Liver (tissue), 9 donors: Measurements from ENCODE around the gene KCNQ5. TPM values are rescaled to one million over a fixed set of nuclear protein-coding genes. Genes with fewer than 3 reads are reported as not detected.

Source experiments
- DNase-seq: peaks from one replicate; pipeline ENCODE4 v3.0.0-alpha.2; 2017; ENCODE audit warnings: low spot score
- H3K27ac ChIP-seq, 2 donors: one replicate each; pipeline ENCODE4 v1.7.0; 2013; ENCODE audit warnings: inconsistent platforms in 2 of 2, low read length in 2 of 2, control low read depth in 1 of 2, low read depth in 1 of 2, mild to moderate bottlenecking in 1 of 2
- H3K27me3 ChIP-seq, 4 donors: one replicate each; pipeline versions ENCODE4 v1.6.1 to v1.7.0; 2013; ENCODE audit warnings: low read length in 3 of 4, inconsistent platforms in 1 of 4, mild to moderate bottlenecking in 1 of 4, moderate library complexity in 1 of 4; ENCODE audit not compliant: control insufficient read depth in 4 of 4, insufficient read depth in 4 of 4
- H3K36me3 ChIP-seq, 4 donors: one replicate each; pipeline versions ENCODE4 v1.6.1 to v1.7.0; 2013; ENCODE audit warnings: low read length in 3 of 4, mild to moderate bottlenecking in 3 of 4, low read depth in 1 of 4, moderate library complexity in 1 of 4; ENCODE audit not compliant: control insufficient read depth in 4 of 4, insufficient read depth in 3 of 4
- H3K4me1 ChIP-seq, 4 donors: one replicate each; pipeline versions ENCODE4 v1.6.1 to v1.7.0; 2013; ENCODE audit warnings: low read length in 3 of 4, mild to moderate bottlenecking in 3 of 4, moderate library complexity in 1 of 4; ENCODE audit not compliant: control insufficient read depth in 4 of 4, insufficient read depth in 4 of 4
- H3K4me3 ChIP-seq, 3 donors: one replicate each; pipeline versions ENCODE4 v1.6.1 to v1.7.0; 2013; ENCODE audit warnings: low read length in 3 of 3, control low read depth in 1 of 3, low read depth in 1 of 3, mild to moderate bottlenecking in 1 of 3
- H3K9ac ChIP-seq, 2 donors: one replicate each; pipeline ENCODE4 v1.7.0; 2013; ENCODE audit warnings: low read length in 2 of 2, mild to moderate bottlenecking in 2 of 2, moderate library complexity in 2 of 2, control low read depth in 1 of 2, low read depth in 1 of 2
- H3K9me3 ChIP-seq, 4 donors: one replicate each; pipeline versions ENCODE4 v1.6.1 to v1.7.0; 2013; ENCODE audit warnings: low read length in 3 of 4; ENCODE audit not compliant: control insufficient read depth in 4 of 4
- FOXA1 ChIP-seq: IDR thresholded peaks from 2 replicates; pipeline ENCODE4 v1.6.1; 2016; ENCODE audit warnings: antibody characterized with exemption
- GABPA ChIP-seq, 2 donors: IDR thresholded peaks in 1 of 2; conservative IDR thresholded peaks in 1 of 2; 2 replicates each; pipeline ENCODE4 v1.6.1; 2016; ENCODE audit warnings: antibody characterized with exemption in 2 of 2, mild to moderate bottlenecking in 1 of 2, moderate library complexity in 1 of 2
- HNF4A ChIP-seq, 2 donors: conservative IDR thresholded peaks; 2 replicates each; pipeline ENCODE4 v1.6.1; 2016; ENCODE audit warnings: antibody characterized with exemption in 2 of 2, mild to moderate bottlenecking in 2 of 2
- HNF4G ChIP-seq: IDR thresholded peaks from 2 replicates; pipeline ENCODE4 v1.6.1; 2016; ENCODE audit warnings: antibody characterized with exemption
- JUND ChIP-seq, 2 donors: IDR thresholded peaks; 2 replicates each; pipeline ENCODE4 v1.6.1; 2016; ENCODE audit warnings: antibody characterized with exemption in 2 of 2
- RAD21 ChIP-seq, 2 donors: IDR thresholded peaks; 2 replicates each; pipeline ENCODE4 v1.6.1; 2016; ENCODE audit warnings: antibody characterized with exemption in 2 of 2, mild to moderate bottlenecking in 2 of 2
- SP1 ChIP-seq: IDR thresholded peaks from 2 replicates; pipeline ENCODE4 v1.6.1; 2018; ENCODE audit warnings: antibody characterized with exemption, mild to moderate bottlenecking
- TAF1 ChIP-seq: conservative IDR thresholded peaks from 2 replicates; pipeline ENCODE4 v1.6.1; 2016; ENCODE audit warnings: antibody characterized with exemption, mild to moderate bottlenecking
- YY1 ChIP-seq: IDR thresholded peaks from 2 replicates; pipeline ENCODE4 v1.6.1; 2016; ENCODE audit warnings: antibody characterized with exemption, mild to moderate bottlenecking
- WGBS: extraction: QIAGEN DNeasy Blood & Tissue Kit; methylation state at CpG from one replicate; pipeline ENCODE4 v1.1.7; 2013; 5-methylcytosine and 5-hydroxymethylcytosine counted together
- polyA plus RNA-seq, 2 donors: library from polyadenylated mRNA; stranded (reverse) in 1 of 2; unstranded in 1 of 2; fragments of 200-250 nt in 1 of 2; fragments of >200 nt in 1 of 2; fragmentation: Nextera tagmentation in 1 of 2; extraction: Ambion mirVana in 1 of 2; gene quantifications; one replicate each; pipeline versions ENCODE4 v1.2.1 to v1.2.3, GENCODE V29; 2013 to 2015
- total RNA-seq, 2 donors: library from RNA; depleted of rRNA; stranded (reverse); fragments of >200 nt; gene quantifications; one replicate each; pipeline ENCODE4 v1.2.3, GENCODE V29; 2014
- TF ChIP-seq, protein P1 (sequence below): IDR thresholded peaks from 2 replicates; pipeline ENCODE4 v1.6.1; 2016; ENCODE audit warnings: antibody characterized with exemption, mild to moderate bottlenecking
- TF ChIP-seq, protein P2 (sequence below): IDR thresholded peaks from 2 replicates; pipeline ENCODE4 v1.6.1; 2016; ENCODE audit warnings: antibody characterized with exemption
- TF ChIP-seq, protein P3 (sequence below): IDR thresholded peaks from 2 replicates; pipeline ENCODE4 v1.6.1; 2016; ENCODE audit warnings: antibody characterized with exemption
- TF ChIP-seq, protein P4 (sequence below): fragments of 150-350 bp; IDR thresholded peaks from 2 replicates; pipeline ENCODE4 v1.5.1; 2017; ENCODE audit warnings: improper control_type of control experiment, low read depth, low read length; ENCODE audit not compliant: missing input control
- donor health status: healthy.
- donor health status: healthy.
- donor health status: healthy.
- donor health status: healthy.
- donor health status: healthy.

The KCNQ5 gene
- total and polyA plus RNA-seq, 4 donors: 0.02 to 1.1 (median 0.15) TPM

DNA sequence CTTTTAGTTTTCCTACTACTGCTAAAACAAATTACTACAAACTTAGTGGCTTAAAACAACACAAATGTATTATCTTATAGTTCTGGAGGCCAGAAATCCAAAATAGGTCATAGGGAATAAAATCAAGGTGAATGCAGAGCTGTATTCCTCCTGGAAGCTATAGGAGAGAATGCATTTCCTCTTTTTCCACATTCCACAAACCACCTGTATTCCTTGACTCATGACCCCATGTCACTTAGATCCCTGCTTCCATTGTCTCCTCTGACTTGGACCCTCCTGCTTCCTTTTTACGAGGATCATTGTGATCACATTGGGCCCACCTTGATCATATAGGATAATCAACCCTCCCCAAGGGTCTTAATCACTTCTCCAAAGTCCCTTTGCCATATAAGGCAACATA, 200.8 kb downstream of the KCNQ5 start:
- Histone ChIP-seq H3K9ac (no peak overlapping the region), H3K36me3 (no peaks in the 10 kb centered on the region), H3K4me3 (no peak overlapping the region), H3K4me1 (no peaks in the 10 kb centered on the region), H3K9me3 (no peaks in the 10 kb centered on the region), H3K27ac (no peak overlapping the region), H3K27me3 (no peaks in the 10 kb centered on the region)
- DNase-seq: no peak
- 66% methylated on average over 1 of the region's 1 CpG for WGBS
- no peak for TF ChIP-seq SP1
- no peak for TF ChIP-seq TAF1
- no peak for TF ChIP-seq JUND (IDR thresholded peaks at IDR 0.05)
- no peak for TF ChIP-seq HNF4A (conservative IDR thresholded peaks at IDR 0.05)
- no peak for TF ChIP-seq HNF4G
- no peak for TF ChIP-seq RAD21 (IDR thresholded peaks at IDR 0.05)
- TF ChIP-seq, protein P1, sequence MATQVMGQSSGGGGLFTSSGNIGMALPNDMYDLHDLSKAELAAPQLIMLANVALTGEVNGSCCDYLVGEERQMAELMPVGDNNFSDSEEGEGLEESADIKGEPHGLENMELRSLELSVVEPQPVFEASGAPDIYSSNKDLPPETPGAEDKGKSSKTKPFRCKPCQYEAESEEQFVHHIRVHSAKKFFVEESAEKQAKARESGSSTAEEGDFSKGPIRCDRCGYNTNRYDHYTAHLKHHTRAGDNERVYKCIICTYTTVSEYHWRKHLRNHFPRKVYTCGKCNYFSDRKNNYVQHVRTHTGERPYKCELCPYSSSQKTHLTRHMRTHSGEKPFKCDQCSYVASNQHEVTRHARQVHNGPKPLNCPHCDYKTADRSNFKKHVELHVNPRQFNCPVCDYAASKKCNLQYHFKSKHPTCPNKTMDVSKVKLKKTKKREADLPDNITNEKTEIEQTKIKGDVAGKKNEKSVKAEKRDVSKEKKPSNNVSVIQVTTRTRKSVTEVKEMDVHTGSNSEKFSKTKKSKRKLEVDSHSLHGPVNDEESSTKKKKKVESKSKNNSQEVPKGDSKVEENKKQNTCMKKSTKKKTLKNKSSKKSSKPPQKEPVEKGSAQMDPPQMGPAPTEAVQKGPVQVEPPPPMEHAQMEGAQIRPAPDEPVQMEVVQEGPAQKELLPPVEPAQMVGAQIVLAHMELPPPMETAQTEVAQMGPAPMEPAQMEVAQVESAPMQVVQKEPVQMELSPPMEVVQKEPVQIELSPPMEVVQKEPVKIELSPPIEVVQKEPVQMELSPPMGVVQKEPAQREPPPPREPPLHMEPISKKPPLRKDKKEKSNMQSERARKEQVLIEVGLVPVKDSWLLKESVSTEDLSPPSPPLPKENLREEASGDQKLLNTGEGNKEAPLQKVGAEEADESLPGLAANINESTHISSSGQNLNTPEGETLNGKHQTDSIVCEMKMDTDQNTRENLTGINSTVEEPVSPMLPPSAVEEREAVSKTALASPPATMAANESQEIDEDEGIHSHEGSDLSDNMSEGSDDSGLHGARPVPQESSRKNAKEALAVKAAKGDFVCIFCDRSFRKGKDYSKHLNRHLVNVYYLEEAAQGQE: no peak
- TF ChIP-seq, protein P2, sequence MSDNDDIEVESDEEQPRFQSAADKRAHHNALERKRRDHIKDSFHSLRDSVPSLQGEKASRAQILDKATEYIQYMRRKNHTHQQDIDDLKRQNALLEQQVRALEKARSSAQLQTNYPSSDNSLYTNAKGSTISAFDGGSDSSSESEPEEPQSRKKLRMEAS: no peak
- TF ChIP-seq FOXA1: no peak
- TF ChIP-seq, protein P3, sequence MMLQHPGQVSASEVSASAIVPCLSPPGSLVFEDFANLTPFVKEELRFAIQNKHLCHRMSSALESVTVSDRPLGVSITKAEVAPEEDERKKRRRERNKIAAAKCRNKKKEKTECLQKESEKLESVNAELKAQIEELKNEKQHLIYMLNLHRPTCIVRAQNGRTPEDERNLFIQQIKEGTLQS: no peak
- TF ChIP-seq YY1: no peak
- TF ChIP-seq, protein P4, sequence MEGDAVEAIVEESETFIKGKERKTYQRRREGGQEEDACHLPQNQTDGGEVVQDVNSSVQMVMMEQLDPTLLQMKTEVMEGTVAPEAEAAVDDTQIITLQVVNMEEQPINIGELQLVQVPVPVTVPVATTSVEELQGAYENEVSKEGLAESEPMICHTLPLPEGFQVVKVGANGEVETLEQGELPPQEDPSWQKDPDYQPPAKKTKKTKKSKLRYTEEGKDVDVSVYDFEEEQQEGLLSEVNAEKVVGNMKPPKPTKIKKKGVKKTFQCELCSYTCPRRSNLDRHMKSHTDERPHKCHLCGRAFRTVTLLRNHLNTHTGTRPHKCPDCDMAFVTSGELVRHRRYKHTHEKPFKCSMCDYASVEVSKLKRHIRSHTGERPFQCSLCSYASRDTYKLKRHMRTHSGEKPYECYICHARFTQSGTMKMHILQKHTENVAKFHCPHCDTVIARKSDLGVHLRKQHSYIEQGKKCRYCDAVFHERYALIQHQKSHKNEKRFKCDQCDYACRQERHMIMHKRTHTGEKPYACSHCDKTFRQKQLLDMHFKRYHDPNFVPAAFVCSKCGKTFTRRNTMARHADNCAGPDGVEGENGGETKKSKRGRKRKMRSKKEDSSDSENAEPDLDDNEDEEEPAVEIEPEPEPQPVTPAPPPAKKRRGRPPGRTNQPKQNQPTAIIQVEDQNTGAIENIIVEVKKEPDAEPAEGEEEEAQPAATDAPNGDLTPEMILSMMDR: no peak
- no peak for TF ChIP-seq GABPA (IDR thresholded peaks at IDR 0.05 in 1 of 2, conservative IDR thresholded peaks at IDR 0.05 in 1 of 2)

DNA sequence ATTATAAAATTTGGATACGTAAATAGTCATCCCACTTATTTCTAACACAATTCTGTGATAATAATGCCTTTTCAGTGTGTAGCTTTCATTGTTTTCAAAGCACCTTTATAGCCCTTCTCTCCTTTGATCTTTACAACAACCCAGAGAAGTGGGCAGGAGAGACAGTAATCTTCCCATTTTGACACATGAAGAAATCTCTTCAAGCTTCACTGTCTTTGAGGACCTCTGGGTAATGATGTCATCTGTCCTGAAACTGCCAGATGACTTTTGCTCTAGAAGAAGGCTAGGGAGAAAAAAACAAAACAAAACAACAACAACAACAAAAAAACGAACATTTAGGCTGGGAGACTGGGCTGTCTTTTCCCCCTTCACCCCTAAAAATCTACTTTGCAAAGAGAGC, 203.0 kb downstream of the KCNQ5 start:
- no peak overlapping the region for H3K4me3 ChIP-seq
- no peaks in the 10 kb centered on the region for H3K36me3 ChIP-seq
- H3K9ac ChIP-seq: no peak overlapping the region
- H3K4me1 ChIP-seq: no peaks in the 10 kb centered on the region
- H3K9me3 ChIP-seq: no peaks in the 10 kb centered on the region
- H3K27me3 ChIP-seq: no peaks in the 10 kb centered on the region
- no peak overlapping the region for H3K27ac ChIP-seq
- 45% methylated on average over 2 of the region's 2 CpGs for WGBS
- TF ChIP-seq YY1: no peak
- TF ChIP-seq JUND (IDR thresholded peaks at IDR 0.05): no peak
- TF ChIP-seq SP1: no peak
- TF ChIP-seq, protein P1: no peak
- no peak for DNase-seq
